Measurements from ENCODE around the gene NT5E.

The NT5E gene

GRCh38 chr6:85465762-85466161 lies 15.9 kb downstream of the NT5E start:
- no peak for TF ChIP-seq EZH2 (IDR thresholded peaks at IDR 0.05; ENCODE audit: borderline replicate concordance, low read length)
- TF ChIP-seq CTCF (IDR thresholded peaks at IDR 0.05; ENCODE audit: low read length) = no peak
- Histone ChIP-seq H3F3A (ENCODE audit: insufficient read depth, low read length) (no peaks in the 10 kb centered on the region), H3K27ac (ENCODE audit: low read depth, low read length, poor library complexity, severe bottlenecking) (no peak overlapping the region)

GRCh38 chr6:85468326-85468725 lies 18.4 kb downstream of the NT5E start:
- TF ChIP-seq EZH2 (IDR thresholded peaks at IDR 0.05; ENCODE audit: borderline replicate concordance, low read length) (no peak), CTCF (IDR thresholded peaks at IDR 0.05; ENCODE audit: low read length) (no peak)
- H3K4me2 ChIP-seq (ENCODE audit: low read length) = no peak overlapping the region
- no peak overlapping the region for H3K27ac ChIP-seq (ENCODE audit: low read depth, low read length, poor library complexity, severe bottlenecking)

More at GRCh38 chr6:85465762-85466161, 15.9 kb downstream of the NT5E start:
- H3K9me2 ChIP-seq (ENCODE audit: low read depth, low read length) = no peaks in the 10 kb centered on the region
- no peaks in the 10 kb centered on the region for H4K20me1 ChIP-seq (ENCODE audit: insufficient read depth, low read length)
- no peaks in the 10 kb centered on the region for H3K9me3 ChIP-seq (ENCODE audit: low read length)
- H3K9ac ChIP-seq (ENCODE audit: low read length) = no peak overlapping the region
- no peak overlapping the region for H3K4me2 ChIP-seq (ENCODE audit: low read length)
- no peak overlapping the region for H3K4me3 ChIP-seq (ENCODE audit: low read depth, low read length, poor library complexity, severe bottlenecking)
- no peaks in the 10 kb centered on the region for H3K36me3 ChIP-seq (ENCODE audit: insufficient read depth, low read length)
- no peaks in the 10 kb centered on the region for H3K4me1 ChIP-seq (ENCODE audit: insufficient read depth, low read length, severe bottlenecking)
- no peak overlapping the region for H2AFZ ChIP-seq (ENCODE audit: low read length)
- H3K27me3 ChIP-seq (ENCODE audit: insufficient read depth, low read length) = no peaks in the 10 kb centered on the region
- no peaks in the 10 kb centered on the region for H3K79me2 ChIP-seq (ENCODE audit: insufficient read depth, low read length)

GRCh38 chr6:85469276-85470022 lies 19.6 kb downstream of the NT5E start:
- no peaks in the 10 kb centered on the region for H3K9me2 ChIP-seq (ENCODE audit: low read depth, low read length)
- H3F3A ChIP-seq (ENCODE audit: insufficient read depth, low read length) = no peaks in the 10 kb centered on the region
- H2AFZ ChIP-seq (ENCODE audit: low read length) = no peak overlapping the region
- no peak for TF ChIP-seq EZH2 (IDR thresholded peaks at IDR 0.05; ENCODE audit: borderline replicate concordance, low read length)
- TF ChIP-seq CTCF (IDR thresholded peaks at IDR 0.05; ENCODE audit: low read length) = no peak
- no peak overlapping the region for H3K9ac ChIP-seq (ENCODE audit: low read length)
- H3K27me3 ChIP-seq (ENCODE audit: insufficient read depth, low read length) = no peaks in the 10 kb centered on the region
- no peak overlapping the region for H3K4me3 ChIP-seq (ENCODE audit: low read depth, low read length, poor library complexity, severe bottlenecking)
- no peaks in the 10 kb centered on the region for H4K20me1 ChIP-seq (ENCODE audit: insufficient read depth, low read length)
- no peaks in the 10 kb centered on the region for H3K4me1 ChIP-seq (ENCODE audit: insufficient read depth, low read length, severe bottlenecking)
- no peaks in the 10 kb centered on the region for H3K36me3 ChIP-seq (ENCODE audit: insufficient read depth, low read length)
- no peak overlapping the region for H3K4me2 ChIP-seq (ENCODE audit: low read length)
- no peak overlapping the region for H3K27ac ChIP-seq (ENCODE audit: low read depth, low read length, poor library complexity, severe bottlenecking)
- no peaks in the 10 kb centered on the region for H3K79me2 ChIP-seq (ENCODE audit: insufficient read depth, low read length)
- no peaks in the 10 kb centered on the region for H3K9me3 ChIP-seq (ENCODE audit: low read length)

More at GRCh38 chr6:85468326-85468725, 18.4 kb downstream of the NT5E start:
- Histone ChIP-seq H4K20me1 (ENCODE audit: insufficient read depth, low read length) (no peaks in the 10 kb centered on the region), H3K27me3 (ENCODE audit: insufficient read depth, low read length) (no peaks in the 10 kb centered on the region), H3K9ac (ENCODE audit: low read length) (no peak overlapping the region), H2AFZ (ENCODE audit: low read length) (no peak overlapping the region), H3K4me3 (ENCODE audit: low read depth, low read length, poor library complexity, severe bottlenecking) (no peak overlapping the region), H3K9me3 (ENCODE audit: low read length) (no peaks in the 10 kb centered on the region), H3K4me1 (ENCODE audit: insufficient read depth, low read length, severe bottlenecking) (no peaks in the 10 kb centered on the region), H3F3A (ENCODE audit: insufficient read depth, low read length) (no peaks in the 10 kb centered on the region), H3K9me2 (ENCODE audit: low read depth, low read length) (no peaks in the 10 kb centered on the region), H3K36me3 (ENCODE audit: insufficient read depth, low read length) (no peaks in the 10 kb centered on the region), H3K79me2 (ENCODE audit: insufficient read depth, low read length) (no peaks in the 10 kb centered on the region)

All from OCI-LY1 (cell line).